ENCODE results near the gene BAD. TPM values are rescaled to one million over a fixed set of nuclear protein-coding genes. Genes with fewer than 3 reads are reported as not detected.

Gene BAD
- total RNA-seq, 2 donors from 2014 or later: 7.1 to 31.6 TPM

DNA sequence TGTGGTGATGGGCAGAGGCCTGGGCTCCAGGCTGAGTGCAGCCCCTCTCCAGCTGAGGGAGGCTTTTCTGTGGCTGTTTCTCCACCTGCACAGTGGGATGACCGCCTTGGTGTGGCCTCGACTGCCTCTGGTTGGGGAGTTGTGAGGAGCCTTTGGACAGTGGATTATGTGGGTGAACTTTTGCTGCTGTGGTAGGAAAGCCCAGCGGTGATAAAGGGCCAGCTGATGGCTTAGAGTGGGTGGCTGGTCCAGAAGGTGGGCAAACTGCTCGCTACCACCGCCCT, 19.5 kb upstream of the BAD start:
- ATAC-seq (no peak), DNase-seq (ENCODE audit: low spot score in 2 of 2) (no peak)
- peak overlapping the region; percentile 97 to 99 for H3K27ac Mint-ChIP-seq
- H3K36me3 Mint-ChIP-seq: peaks cover 9% of the 10 kb centered on the region in 2 donors
- H3K9me3 Mint-ChIP-seq: no peaks in the 10 kb centered on the region

DNA sequence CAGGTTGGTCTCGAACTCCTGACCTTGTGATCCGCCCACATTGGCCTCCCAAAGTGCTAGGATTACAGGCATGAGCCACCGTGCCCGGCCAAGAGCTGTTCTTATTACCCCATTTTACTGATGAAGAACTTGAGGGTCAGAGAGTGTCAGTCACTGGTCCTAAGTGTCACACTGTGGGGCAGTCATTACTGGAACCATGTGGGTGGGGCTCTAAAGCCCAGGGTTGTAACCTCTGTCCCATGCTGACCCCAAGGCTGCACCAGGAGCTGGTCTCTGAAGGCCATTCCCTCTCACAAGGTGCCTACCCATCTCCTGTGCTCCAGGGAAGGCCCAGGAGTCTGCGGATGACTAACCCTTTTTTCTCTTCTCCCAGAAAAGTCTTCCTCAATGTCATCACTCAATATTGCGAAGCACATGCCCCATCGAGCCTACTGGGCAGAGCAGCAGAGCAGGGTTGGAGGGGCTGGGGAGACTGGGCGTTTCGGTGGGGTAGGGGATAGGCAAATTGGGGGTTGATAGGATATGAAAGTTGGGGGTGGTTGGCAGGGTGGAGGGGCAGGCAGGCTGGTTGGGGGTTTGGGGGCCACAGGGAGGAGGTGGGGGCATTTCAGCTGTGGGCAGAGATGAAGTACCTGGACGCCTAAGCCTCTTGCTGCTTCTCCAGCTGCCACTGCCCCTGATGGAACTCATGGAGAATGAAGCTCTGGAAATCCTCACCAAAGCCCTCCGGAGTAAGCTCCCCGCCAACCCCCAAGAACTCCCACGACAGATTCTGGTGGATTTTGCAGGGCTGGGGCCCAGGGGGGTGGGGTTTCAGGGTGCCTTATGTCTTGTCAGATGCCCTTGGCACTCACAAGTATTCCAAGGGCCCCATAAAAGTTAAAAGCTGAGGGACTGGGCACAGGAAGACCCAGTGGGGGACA, 18.9 kb upstream of the BAD start:
- peaks cover 9% of the 10 kb centered on the region in 2 donors for H3K36me3 Mint-ChIP-seq
- no peak for DNase-seq (ENCODE audit: low spot score in 2 of 2)
- H3K27ac Mint-ChIP-seq: peak overlapping the region in 1 of 2 donors; percentile 97
- ATAC-seq: no peak
- no peaks in the 10 kb centered on the region for H3K9me3 Mint-ChIP-seq

- DNase-seq (ENCODE audit: low spot score in 2 of 2): no peak
- Mint-ChIP-seq H3K9me3 (no peaks in the 10 kb centered on the region), H3K36me3 (no peaks in the 10 kb centered on the region), H3K27ac (no peak within 1 kb of the TSS)
- no peak for ATAC-seq
Observed at GRCh38 chr11:64299847-64300648, 15.6 kb upstream of the BAD start, which contains the start of gene CATSPERZ. Gene CATSPERZ, plus strand, starts transcription at chr11:64300358. Its CDS starts 53 bp downstream, at chr11:64300411.

- DNase-seq (ENCODE audit: low spot score in 2 of 2) (no peak), ATAC-seq (no peak)
- H3K9me3 Mint-ChIP-seq: no peaks in the 10 kb centered on the region
- H3K27ac Mint-ChIP-seq: no peak overlapping the region
- H3K36me3 Mint-ChIP-seq: no peaks in the 10 kb centered on the region
Observed at GRCh38 chr11:64298966-64299846, 14.7 kb upstream of the BAD start.

GRCh38 chr11:64297699-64298358, 13.4 kb upstream of the BAD start:
- no peaks in the 10 kb centered on the region for H3K36me3 Mint-ChIP-seq
- no peak overlapping the region for H3K27ac Mint-ChIP-seq
- DNase-seq (ENCODE audit: low spot score in 2 of 2) (no peak), ATAC-seq (no peak)
- no peaks in the 10 kb centered on the region for H3K9me3 Mint-ChIP-seq

GRCh38 chr11:64296830-64297698, 12.6 kb upstream of the BAD start:
- no peak overlapping the region for H3K27ac Mint-ChIP-seq
- DNase-seq (ENCODE audit: low spot score in 2 of 2) (no peak), ATAC-seq (no peak)
- H3K9me3 Mint-ChIP-seq: no peaks in the 10 kb centered on the region
- no peaks in the 10 kb centered on the region for H3K36me3 Mint-ChIP-seq

GRCh38 chr11:64296236-64296635, 11.8 kb upstream of the BAD start:
- H3K36me3 Mint-ChIP-seq: no peaks in the 10 kb centered on the region
- ATAC-seq (no peak), DNase-seq (ENCODE audit: low spot score in 2 of 2) (no peak)
- H3K9me3 Mint-ChIP-seq: no peaks in the 10 kb centered on the region
- no peak overlapping the region for H3K27ac Mint-ChIP-seq

DNA sequence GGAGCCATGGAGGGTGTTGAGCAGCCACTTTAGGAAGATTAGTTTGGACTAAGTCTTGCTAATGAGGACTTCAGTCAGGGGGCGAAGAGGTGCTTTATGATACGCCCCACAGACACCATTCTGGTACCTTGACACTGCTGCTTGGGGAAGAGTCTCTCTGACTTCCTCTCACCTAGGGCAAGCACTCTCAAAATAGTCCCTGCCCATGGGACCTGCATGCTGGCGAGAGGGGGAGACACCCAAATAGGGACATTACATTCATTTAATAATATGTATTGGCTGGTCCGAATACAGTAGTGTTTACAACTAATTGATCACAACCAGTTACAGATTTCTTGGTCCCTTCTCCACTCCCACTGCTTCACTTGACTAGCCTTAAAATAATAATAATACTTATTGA, 11.3 kb upstream of the BAD start:
- no peak for ATAC-seq
- Mint-ChIP-seq H3K9me3 (no peaks in the 10 kb centered on the region), H3K27ac (no peak overlapping the region), H3K36me3 (peaks cover 2% of the 10 kb centered on the region in 2 donors)
- no peak for DNase-seq (ENCODE audit: low spot score in 2 of 2)

GRCh38 chr11:64294774-64295173, 10.3 kb upstream of the BAD start:
- no peak overlapping the region for H3K27ac Mint-ChIP-seq
- DNase-seq (ENCODE audit: low spot score in 2 of 2): no peak
- no peak for ATAC-seq
- H3K36me3 Mint-ChIP-seq: peaks cover 5 to 6% of the 10 kb centered on the region in 2 donors
- H3K9me3 Mint-ChIP-seq: no peaks in the 10 kb centered on the region

DNA sequence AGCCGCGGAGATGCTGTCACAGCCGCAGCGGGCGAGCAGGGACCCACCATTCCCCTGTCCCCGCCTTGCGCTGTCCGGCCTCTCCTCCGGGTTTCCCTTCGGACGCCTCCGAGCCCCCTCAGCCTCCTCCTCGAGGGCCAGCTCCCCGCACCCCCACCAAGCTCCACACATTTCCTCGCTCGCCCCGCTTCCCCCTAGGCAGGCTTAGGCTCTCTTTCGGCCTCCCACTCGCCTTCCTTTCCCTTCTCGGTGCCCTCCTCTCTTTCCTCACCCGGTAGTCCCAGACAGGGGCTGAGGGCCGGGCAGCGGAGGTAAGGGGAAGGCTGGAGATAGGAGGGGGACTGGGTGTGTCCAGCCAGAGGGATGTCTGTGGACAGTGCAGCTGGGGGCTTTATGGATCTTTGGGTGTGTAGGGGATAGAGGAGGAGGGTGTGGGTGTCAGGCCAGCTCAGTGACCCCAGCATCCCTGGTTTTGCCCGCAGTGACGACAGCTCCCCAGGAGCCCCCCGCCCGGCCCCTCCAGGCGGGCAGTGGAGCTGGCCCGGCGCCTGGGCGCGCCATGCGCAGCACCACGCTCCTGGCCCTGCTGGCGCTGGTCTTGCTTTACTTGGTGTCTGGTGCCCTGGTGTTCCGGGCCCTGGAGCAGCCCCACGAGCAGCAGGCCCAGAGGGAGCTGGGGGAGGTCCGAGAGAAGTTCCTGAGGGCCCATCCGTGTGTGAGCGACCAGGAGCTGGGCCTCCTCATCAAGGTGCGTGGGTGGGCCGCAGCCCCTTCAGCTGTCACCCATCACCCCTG, 8.2 kb upstream of the BAD start:
- peak in 1 of 2 donors; percentile 3 for ATAC-seq
- H3K27ac Mint-ChIP-seq: no peak overlapping the region
- no peaks in the 10 kb centered on the region for H3K9me3 Mint-ChIP-seq
- no peak for DNase-seq (ENCODE audit: low spot score in 2 of 2)
- peaks cover 5 to 6% of the 10 kb centered on the region in 2 donors for H3K36me3 Mint-ChIP-seq

DNA sequence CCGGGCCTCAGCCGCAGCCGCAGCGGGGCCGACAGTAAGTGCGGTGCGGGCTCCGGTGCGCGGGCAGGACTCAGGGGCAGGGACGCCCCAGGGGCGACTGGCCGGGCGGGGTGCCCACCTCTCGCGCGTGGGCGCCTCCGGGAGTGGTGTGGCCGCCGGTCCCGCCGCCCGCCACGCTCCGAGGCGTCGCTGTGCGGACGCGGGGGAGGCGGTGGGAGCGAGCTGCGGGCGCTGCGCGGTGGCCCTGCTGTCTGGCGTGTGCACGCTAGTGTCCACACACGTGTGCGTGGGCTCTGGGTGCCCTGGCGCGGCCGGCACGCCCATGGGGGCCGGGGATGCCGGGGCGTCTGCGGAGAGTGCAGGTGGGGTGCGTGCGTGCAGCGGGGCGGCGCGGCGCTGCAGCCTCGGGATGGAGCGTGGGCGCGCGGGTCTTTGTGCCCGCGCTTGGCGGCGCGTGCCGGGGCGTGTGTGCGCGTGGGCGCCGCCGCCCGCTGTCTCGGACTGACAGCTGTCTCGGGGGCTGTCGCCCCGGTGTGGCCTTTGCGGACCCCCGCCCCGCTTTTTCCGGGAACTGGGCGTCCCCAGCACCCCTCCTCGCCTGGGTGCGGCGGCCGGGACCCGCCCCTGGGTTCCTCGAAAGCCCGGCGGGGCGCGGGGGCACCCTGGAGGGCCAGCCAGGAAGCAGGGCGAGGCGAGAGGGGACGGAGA, 7.4 kb upstream of the BAD start:
- no peak overlapping the region for H3K27ac Mint-ChIP-seq
- peak; percentile 52 to 55 for ATAC-seq
- H3K36me3 Mint-ChIP-seq: peaks cover 5 to 6% of the 10 kb centered on the region in 2 donors
- H3K9me3 Mint-ChIP-seq: no peaks in the 10 kb centered on the region
- DNase-seq (ENCODE audit: low spot score in 2 of 2): no peak

GRCh38 chr11:64291262-64291751, 6.8 kb upstream of the BAD start, which contains the start of gene KCNK4:
Gene KCNK4, plus strand, starts transcription at chr11:64291302. Its CDS starts 1,717 bp downstream, at chr11:64293019.
- H3K36me3 Mint-ChIP-seq: peaks cover 5 to 6% of the 10 kb centered on the region in 2 donors
- no peaks in the 10 kb centered on the region for H3K9me3 Mint-ChIP-seq
- no peak within 1 kb of the TSS for H3K27ac Mint-ChIP-seq
- ATAC-seq (no peak), DNase-seq (ENCODE audit: low spot score in 2 of 2) (no peak)

GRCh38 chr11:64290352-64291261, 6.1 kb upstream of the BAD start:
- ATAC-seq (no peak), DNase-seq (ENCODE audit: low spot score in 2 of 2) (no peak)
- Mint-ChIP-seq H3K36me3 (peaks cover 5 to 6% of the 10 kb centered on the region in 2 donors), H3K27ac (no peak overlapping the region), H3K9me3 (no peaks in the 10 kb centered on the region)

All from activated naive CD4-positive, alpha-beta T cell treated with anti-CD3 and anti-CD28 coated beads, Interleukin-2, amount 50 U/mL, for 72 hours (primary cell).